Astrocyte of the spinal cord (primary cell): ENCODE data around the gene ARHGEF16.

Experiments used
- DNase-seq: peaks from one replicate; pipeline ENCODE4 v3.0.0; 2011; ENCODE audit warnings: low read depth, low spot score
- H3K4me3 ChIP-seq: 2 replicates; pipeline ENCODE4 v1.5.1; 2011; ENCODE audit warnings: low read depth, mild to moderate bottlenecking, low read length, moderate library complexity
- CTCF ChIP-seq: IDR thresholded peaks from 2 replicates; pipeline ENCODE4 v1.5.1; 2012; ENCODE audit warnings: low read depth, mild to moderate bottlenecking, low read length, inconsistent platforms
- in situ Hi-C: cut with HindIII; loops from 2 replicates; pipeline ENCODE4 v1.10.0; 2017; ENCODE audit warnings: low sequenced_read_pairs

The ARHGEF16 gene

GRCh38 chr1:3506041-3506440 lies 51.6 kb downstream of the ARHGEF16 start:
- no peak for DNase-seq
- in situ Hi-C loops = no loop called here
- TF ChIP-seq CTCF = no peak
- H3K4me3 ChIP-seq = no peak overlapping the region

- no peak for DNase-seq
- TF ChIP-seq CTCF = no peak
- in situ Hi-C loops = no loop called here
- H3K4me3 ChIP-seq = no peak overlapping the region
Measured at GRCh38 chr1:3506943-3507342, 52.5 kb downstream of the ARHGEF16 start.

- no peak for DNase-seq
- no peak overlapping the region for H3K4me3 ChIP-seq
- TF ChIP-seq CTCF = no peak
- in situ Hi-C loops = no loop called here
Measured at GRCh38 chr1:3507636-3508275, 53.3 kb downstream of the ARHGEF16 start.

- in situ Hi-C loops = no loop called here
- DNase-seq = no peak
- TF ChIP-seq CTCF = no peak
- no peak overlapping the region for H3K4me3 ChIP-seq
Measured at GRCh38 chr1:3508757-3509415, 54.4 kb downstream of the ARHGEF16 start.

GRCh38 chr1:3509721-3510120 lies 55.3 kb downstream of the ARHGEF16 start:
- H3K4me3 ChIP-seq = no peak overlapping the region
- DNase-seq = no peak
- in situ Hi-C loops = no loop called here
- TF ChIP-seq CTCF = no peak

GRCh38 chr1:3510136-3510955 lies 55.9 kb downstream of the ARHGEF16 start:
- H3K4me3 ChIP-seq = no peak overlapping the region
- no peak for DNase-seq
- in situ Hi-C loops = no loop called here
- TF ChIP-seq CTCF = no peak
